Lung (tissue), 12 donors: Measurements from ENCODE around the gene TSPAN2. TPM values are rescaled to one million over a fixed set of nuclear protein-coding genes. Genes with fewer than 3 reads are reported as not detected.

ENCODE experiments used
- ATAC-seq: fragments of 200-7000 bp; cut with Tn5 transposase; one replicate; pipeline ENCODE4 v1.9.1; 2020; ENCODE audit warnings: moderate number of reproducible peaks; ENCODE audit not compliant: insufficient read depth, low FRiP score
- DNase-seq, 3 donors: peaks; one replicate each; pipeline ENCODE4 v3.0.0-alpha.2; 2013 to 2017
- H3K27ac ChIP-seq, 2 donors: one replicate each; pipeline ENCODE4 v1.5.1; 2013; ENCODE audit warnings: mild to moderate bottlenecking in 2 of 2, moderate library complexity in 2 of 2, control low read depth in 1 of 2, inconsistent platforms in 1 of 2, low read depth in 1 of 2, low read length in 1 of 2
- H3K27me3 ChIP-seq, 3 donors: one replicate each; pipeline ENCODE4 v1.5.1; 2013; ENCODE audit warnings: low read length in 2 of 3; ENCODE audit not compliant: control insufficient read depth in 3 of 3, insufficient read depth in 3 of 3
- H3K36me3 ChIP-seq, 4 donors: one replicate each; pipeline ENCODE4 v1.5.1; 2013; ENCODE audit warnings: low read length in 4 of 4, mild to moderate bottlenecking in 1 of 4, moderate library complexity in 1 of 4; ENCODE audit not compliant: control insufficient read depth in 4 of 4, insufficient read depth in 4 of 4
- H3K4me1 ChIP-seq, 5 donors: one replicate each; pipeline ENCODE4 v1.5.1; 2013; ENCODE audit warnings: low read length in 5 of 5, mild to moderate bottlenecking in 2 of 5, moderate library complexity in 1 of 5; ENCODE audit not compliant: control insufficient read depth in 5 of 5, insufficient read depth in 5 of 5
- H3K4me3 ChIP-seq: one replicate; pipeline ENCODE4 v1.5.1; 2013; ENCODE audit warnings: mild to moderate bottlenecking, control low read depth, moderate library complexity
- H3K9ac ChIP-seq, 2 donors: one replicate each; pipeline ENCODE4 v1.5.1; 2013; ENCODE audit warnings: low read length in 2 of 2, control low read depth in 1 of 2; ENCODE audit not compliant: insufficient read depth in 1 of 2
- H3K9me3 ChIP-seq, 4 donors: one replicate each; pipeline ENCODE4 v1.5.1; 2013; ENCODE audit warnings: low read length in 3 of 4, mild to moderate bottlenecking in 1 of 4, moderate library complexity in 1 of 4; ENCODE audit not compliant: control insufficient read depth in 4 of 4, insufficient read depth in 3 of 4
- WGBS, 2 donors: extraction: QIAGEN DNeasy Blood & Tissue Kit; methylation state at CpG; one replicate each; pipeline ENCODE4 v1.1.7; 2013; 5-methylcytosine and 5-hydroxymethylcytosine counted together
- polyA plus RNA-seq, 2 donors: library from polyadenylated mRNA; stranded (reverse); fragments of 200-250 nt; gene quantifications; one replicate each; pipeline ENCODE4 v1.2.1, GENCODE V29; 2013
- total RNA-seq, 2 donors: library from RNA; depleted of rRNA in 1 of 2; stranded (reverse); fragments of >200 nt in 1 of 2; gene quantifications; one replicate each; pipeline ENCODE4 v1.2.1, GENCODE V29; 2014 to 2021
- TF ChIP-seq, protein P1 (sequence below): IDR thresholded peaks from 2 replicates; pipeline ENCODE4 v1.5.1; 2012; ENCODE audit warnings: mild to moderate bottlenecking; ENCODE audit errors: control extremely low read depth, extremely low read depth
- donor health status: control.
- donor health status: control.
- donor health status: Bipolar disorder and iron deficiency.
- donor health status: healthy.
- donor health status: DM: yes; HTN: yes; CAD: no.

Gene TSPAN2
- total and polyA plus RNA-seq, 4 donors: 1.5 to 10.4 (median 8.2) TPM

DNA sequence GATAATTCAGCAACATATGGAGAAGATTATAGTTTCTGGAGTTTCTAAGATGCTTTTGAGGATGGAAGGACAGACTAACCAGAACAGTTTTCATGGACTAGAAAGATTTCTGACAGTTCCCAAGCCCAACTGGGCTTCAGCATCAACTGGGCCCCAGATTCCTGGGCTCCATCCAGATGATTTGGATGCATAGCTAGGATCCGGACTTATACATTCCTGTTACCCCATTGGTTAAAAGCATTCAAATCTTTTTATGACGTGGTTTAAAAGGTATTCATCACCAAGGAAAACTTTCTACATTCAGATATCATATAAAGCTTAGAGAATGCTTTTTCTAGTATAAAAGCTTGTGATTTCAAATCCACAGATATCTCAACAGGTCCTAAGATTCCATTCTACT lies 30.0 kb downstream of the TSPAN2 start:
- Histone ChIP-seq H3K36me3 (no peaks in the 10 kb centered on the region), H3K9ac (no peak overlapping the region), H3K9me3 (no peaks in the 10 kb centered on the region), H3K27me3 (no peaks in the 10 kb centered on the region), H3K27ac (no peak overlapping the region), H3K4me3 (no peak overlapping the region), H3K4me1 (peaks cover 0 to 5% (median 3%) of the 10 kb centered on the region in 5 donors)
- ATAC-seq (no peak), DNase-seq (no peak)
- TF ChIP-seq, protein P1, sequence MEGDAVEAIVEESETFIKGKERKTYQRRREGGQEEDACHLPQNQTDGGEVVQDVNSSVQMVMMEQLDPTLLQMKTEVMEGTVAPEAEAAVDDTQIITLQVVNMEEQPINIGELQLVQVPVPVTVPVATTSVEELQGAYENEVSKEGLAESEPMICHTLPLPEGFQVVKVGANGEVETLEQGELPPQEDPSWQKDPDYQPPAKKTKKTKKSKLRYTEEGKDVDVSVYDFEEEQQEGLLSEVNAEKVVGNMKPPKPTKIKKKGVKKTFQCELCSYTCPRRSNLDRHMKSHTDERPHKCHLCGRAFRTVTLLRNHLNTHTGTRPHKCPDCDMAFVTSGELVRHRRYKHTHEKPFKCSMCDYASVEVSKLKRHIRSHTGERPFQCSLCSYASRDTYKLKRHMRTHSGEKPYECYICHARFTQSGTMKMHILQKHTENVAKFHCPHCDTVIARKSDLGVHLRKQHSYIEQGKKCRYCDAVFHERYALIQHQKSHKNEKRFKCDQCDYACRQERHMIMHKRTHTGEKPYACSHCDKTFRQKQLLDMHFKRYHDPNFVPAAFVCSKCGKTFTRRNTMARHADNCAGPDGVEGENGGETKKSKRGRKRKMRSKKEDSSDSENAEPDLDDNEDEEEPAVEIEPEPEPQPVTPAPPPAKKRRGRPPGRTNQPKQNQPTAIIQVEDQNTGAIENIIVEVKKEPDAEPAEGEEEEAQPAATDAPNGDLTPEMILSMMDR: no peak
- 48 to 49% methylated on average over 2 of the region's 2 CpGs for WGBS, 2 donors

DNA sequence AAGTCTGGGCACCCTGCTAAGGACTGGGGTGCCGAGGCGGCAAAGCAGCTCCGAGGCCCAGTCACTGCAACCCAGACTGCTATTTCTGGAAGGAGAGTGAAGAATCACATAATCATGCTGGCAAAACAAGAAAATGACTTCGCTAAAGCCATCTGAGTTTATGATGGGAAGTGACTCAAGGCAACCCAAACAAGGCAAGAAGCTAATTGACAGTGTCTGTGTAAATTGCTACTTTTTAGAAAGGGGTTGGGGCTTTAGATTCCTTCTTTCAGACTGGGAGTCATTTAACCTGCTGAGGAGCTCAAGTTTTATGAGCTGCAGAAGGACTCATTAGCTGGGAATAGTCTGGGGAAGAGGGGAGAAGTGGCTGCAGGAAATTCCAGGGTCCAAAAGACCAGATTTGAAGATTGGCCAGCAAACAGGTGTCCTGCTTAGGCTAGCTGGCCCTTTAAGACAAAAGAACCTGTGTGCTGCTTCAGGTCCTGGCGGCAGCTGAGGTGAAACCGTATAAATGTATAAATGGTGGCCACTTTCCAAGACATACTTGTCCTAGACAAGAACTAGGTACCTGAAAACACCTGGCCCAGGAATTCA lies 31.5 kb downstream of the TSPAN2 start:
- Histone ChIP-seq H3K27me3 (no peaks in the 10 kb centered on the region), H3K9me3 (no peaks in the 10 kb centered on the region), H3K36me3 (no peaks in the 10 kb centered on the region), H3K27ac (no peak overlapping the region), H3K9ac (no peak overlapping the region), H3K4me3 (no peak overlapping the region), H3K4me1 (peaks cover 0 to 5% (median 3%) of the 10 kb centered on the region in 5 donors)
- TF ChIP-seq, protein P1: no peak
- WGBS, 2 donors: 88 to 96% methylated on average over 6 of the region's 6 CpGs
- ATAC-seq (no peak), DNase-seq (no peak)

DNA sequence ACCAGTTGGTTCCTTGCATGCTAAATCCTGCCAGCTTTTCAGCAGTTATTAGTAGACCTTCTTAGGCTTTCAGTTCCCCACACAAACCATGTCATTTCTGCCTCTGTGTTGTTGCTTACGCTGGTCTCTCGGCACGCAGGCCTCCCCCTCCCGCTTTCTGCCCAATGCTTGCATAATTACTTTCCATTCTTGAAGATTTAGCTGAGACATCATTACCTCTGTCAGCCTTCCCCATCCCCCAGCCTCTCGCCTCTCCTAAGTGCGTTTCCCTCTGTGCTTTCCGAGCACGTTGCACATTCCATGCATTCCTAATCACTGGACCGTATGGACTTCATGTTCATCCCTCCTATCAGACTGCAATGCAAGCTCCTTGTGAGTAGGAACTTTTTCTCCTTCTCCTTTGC lies 32.9 kb downstream of the TSPAN2 start:
- H3K36me3 ChIP-seq: no peaks in the 10 kb centered on the region
- no peaks in the 10 kb centered on the region for H3K9me3 ChIP-seq
- peak overlapping the region in 1 of 2 donors; percentile 73 for H3K9ac ChIP-seq
- peaks cover 0 to 5% (median 3%) of the 10 kb centered on the region in 5 donors for H3K4me1 ChIP-seq
- 49 to 63% methylated on average over 9 of the region's 9 CpGs for WGBS, 2 donors
- no peaks in the 10 kb centered on the region for H3K27me3 ChIP-seq
- DNase-seq (peak; percentile 60 to 76 (median 76)), ATAC-seq (no peak)
- no peak overlapping the region for H3K27ac ChIP-seq
- TF ChIP-seq, protein P1: no peak
- H3K4me3 ChIP-seq: no peak overlapping the region
